DMS53 treated with DMSO at 0.1 percent for 48 hours (cell line): ENCODE results near the gene MEF2D.

ENCODE experiments used
- DNase-seq: peaks from one replicate; lab custom pipeline; 2025; ENCODE audit not compliant: unreplicated experiment; lab: John Stamatoyannopoulos, UW

The MEF2D gene

GRCh38 chr1:156448134-156448967, 52.2 kb downstream of the MEF2D start:
- no peak for DNase-seq

GRCh38 chr1:156445789-156446263, 54.7 kb downstream of the MEF2D start:
- DNase-seq = peak; percentile 93

GRCh38 chr1:156444407-156445001, 56.1 kb downstream of the MEF2D start:
- peak; percentile 54 for DNase-seq

- no peak for DNase-seq
These were observed 57.3 kb downstream of the MEF2D start for GRCh38 chr1:156443286-156443685.

GRCh38 chr1:156440654-156441437, 59.7 kb downstream of the MEF2D start:
- DNase-seq = no peak

GRCh38 chr1:156439777-156440183, 60.8 kb downstream of the MEF2D start:
- DNase-seq = no peak

- no peak for DNase-seq
These were observed 61.4 kb downstream of the MEF2D start for GRCh38 chr1:156439036-156439776.

GRCh38 chr1:156438278-156438987, 62.1 kb downstream of the MEF2D start:
- no peak for DNase-seq

GRCh38 chr1:156437037-156437867, 63.3 kb downstream of the MEF2D start:
- DNase-seq = no peak

- DNase-seq = peak; percentile 36
These were observed 64.2 kb downstream of the MEF2D start for GRCh38 chr1:156436141-156437036.

- DNase-seq = no peak
These were observed 64.9 kb downstream of the MEF2D start for GRCh38 chr1:156435545-156436140.

GRCh38 chr1:156434989-156435544, 65.5 kb downstream of the MEF2D start:
- no peak for DNase-seq

- DNase-seq = no peak
These were observed 67.0 kb downstream of the MEF2D start for GRCh38 chr1:156433602-156434001.

- DNase-seq = no peak
These were observed 67.5 kb downstream of the MEF2D start for GRCh38 chr1:156433032-156433431.

GRCh38 chr1:156432669-156433018, 67.9 kb downstream of the MEF2D start:
- no peak for DNase-seq

- DNase-seq = no peak
These were observed 68.6 kb downstream of the MEF2D start for GRCh38 chr1:156431769-156432668.

GRCh38 chr1:156431366-156431765, 69.2 kb downstream of the MEF2D start:
- no peak for DNase-seq
